ENCODE results near the gene SALL2.

GRCh38 chr14:21533294-21533693 is 7.1 kb upstream of the SALL2 start:
- TF ChIP-seq PPARA (CRISPR knock-in tag; IDR thresholded peaks at IDR 0.05; ENCODE audit: borderline replicate concordance), result no peak
- no peak for TF ChIP-seq ZFP3 (CRISPR knock-in tag; IDR thresholded peaks at IDR 0.05)
- TF ChIP-seq PATZ1 (CRISPR knock-in tag; IDR thresholded peaks at IDR 0.05; ENCODE audit: borderline replicate concordance), result no peak
- TF ChIP-seq ISL1 (CRISPR knock-in tag; IDR thresholded peaks at IDR 0.05), result no peak
- no peak for TF ChIP-seq CREB5 (CRISPR knock-in tag; IDR thresholded peaks at IDR 0.05; ENCODE audit: low read depth)
- TF ChIP-seq BACH2 (CRISPR knock-in tag; IDR thresholded peaks at IDR 0.05; ENCODE audit: borderline replicate concordance), result no peak
- TF ChIP-seq ARNTL (CRISPR knock-in tag; IDR thresholded peaks at IDR 0.05; ENCODE audit: borderline replicate concordance, low read depth), result no peak

Measured in SK-N-SH treated with all-trans-retinoic acid at 6 μM for 48 hours (cell line).